Adipose tissue (tissue), 3 donors: ENCODE data around the gene OR2AG1. TPM values are rescaled to one million over a fixed set of nuclear protein-coding genes. Genes with fewer than 3 reads are reported as not detected.
"Not testable (repeated sequence)": the region's sequence is repeated elsewhere in the genome, so short reads cannot be mapped to it uniquely, and the experiment has no call there.

Source experiments
- H3K27ac ChIP-seq: one replicate; pipeline ENCODE4 v1.5.1; 2013; ENCODE audit warnings: low read depth, low read length
- WGBS, 3 donors: extraction: QIAGEN DNeasy Blood & Tissue Kit; methylation state at CpG; one replicate each; pipeline ENCODE4 v1.1.7; 2013; 5-methylcytosine and 5-hydroxymethylcytosine counted together
- polyA plus RNA-seq, 3 donors: library from polyadenylated mRNA; stranded (reverse); fragments of 200-250 nt; gene quantifications; one replicate each; pipeline ENCODE4 v1.2.3, GENCODE V29; 2013
- donor health status: healthy with polysubstance abuse.
- donor health status: Bipolar disorder and iron deficiency.
- donor health status: healthy.

OR2AG1 gene
- polyA plus RNA-seq, 3 donors, result not detected

DNA sequence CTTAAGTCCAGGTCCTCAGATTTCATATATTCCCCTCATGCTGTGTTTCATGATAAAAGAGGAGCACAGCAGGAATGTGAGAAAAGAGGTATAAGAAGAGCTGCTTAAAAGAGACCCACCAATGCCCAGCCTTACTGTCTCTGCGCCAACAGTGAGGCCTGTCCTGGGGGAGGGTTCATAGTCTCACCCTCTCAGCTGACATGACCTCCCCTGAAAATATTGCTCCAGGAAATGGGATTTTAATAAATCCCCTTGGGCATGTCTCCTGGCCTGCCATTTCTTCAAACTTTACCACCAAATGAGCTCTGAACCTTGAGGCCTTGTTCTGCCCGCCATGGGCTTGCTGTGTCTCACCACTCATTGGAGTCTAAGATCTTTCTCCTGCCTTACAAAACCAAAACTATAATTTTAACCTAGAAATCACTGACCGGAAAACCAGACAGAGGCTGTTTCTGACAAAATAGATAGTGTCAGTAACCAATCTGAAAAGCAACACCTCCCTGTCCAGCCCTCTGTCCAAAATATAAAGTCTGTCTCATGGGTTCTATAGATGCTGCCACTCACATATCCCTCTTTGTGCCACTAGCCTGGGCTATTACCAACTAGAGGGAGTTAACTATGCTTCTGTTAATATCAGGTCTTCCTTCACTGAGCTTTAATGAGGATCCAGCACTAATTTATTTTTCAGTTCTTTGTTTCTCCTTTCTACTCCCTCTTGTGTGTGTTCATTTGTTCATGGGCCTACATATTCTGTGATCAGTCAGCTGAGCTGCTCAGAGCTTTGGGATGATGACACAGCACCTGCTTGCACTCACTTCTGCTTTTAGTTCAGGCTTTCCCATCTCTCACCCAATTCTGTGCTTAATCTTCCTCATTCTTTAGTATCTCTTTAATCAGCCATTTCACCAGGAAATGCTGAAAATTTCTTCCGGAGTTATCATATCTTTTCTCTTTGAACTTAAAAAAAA lies 10.6 kb upstream of the OR2AG1 start, which contains the start of gene OR2AG2:
TSS of gene OR2AG2 (minus strand) at position 51 of the 968 bp plus-strand sequence. CDS start 3,019 bp downstream, outside the sequence.
- no peak within 1 kb of the TSS for H3K27ac ChIP-seq
- WGBS, 3 donors, result 61 to 83% (median 75%) methylated on average over 3 to 4 of the region's 4 CpGs

DNA sequence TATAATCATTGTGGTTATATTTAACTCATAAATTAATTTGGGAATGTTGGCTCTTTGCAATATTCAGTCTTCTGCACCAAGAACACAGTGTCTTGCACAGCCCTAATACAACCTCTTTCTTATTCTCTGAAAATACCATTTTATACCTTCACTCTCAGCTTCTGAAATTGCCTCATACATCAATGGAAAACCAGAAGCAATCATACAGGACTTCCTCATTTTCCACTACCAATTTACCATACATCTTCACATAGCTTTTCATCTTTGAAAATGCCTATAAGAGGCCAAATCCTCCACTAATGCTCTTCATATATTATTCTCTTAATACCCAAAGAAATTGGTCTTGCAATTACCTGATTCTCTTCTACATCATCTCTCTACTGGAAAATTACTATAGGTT lies 4.3 kb upstream of the OR2AG1 start:
- H3K27ac ChIP-seq, result no peak overlapping the region

DNA sequence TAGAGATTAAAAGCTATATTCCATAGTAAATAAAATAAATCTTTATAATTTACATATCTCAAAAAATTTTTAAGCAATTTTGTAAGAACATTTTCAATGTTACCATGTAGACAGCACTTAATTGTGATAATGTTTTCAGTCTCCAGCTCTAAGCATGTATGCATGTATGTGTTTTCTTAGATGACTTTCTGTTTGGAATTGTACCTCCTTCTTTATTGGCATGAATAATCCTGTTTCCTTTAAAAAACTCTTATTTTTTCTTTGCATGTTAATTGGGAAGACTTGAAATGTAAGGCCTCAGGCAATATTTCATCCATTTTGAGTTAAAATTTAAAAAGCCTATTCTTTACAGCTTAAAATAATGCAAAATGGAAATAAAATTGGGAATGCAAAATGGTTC lies 2.0 kb upstream of the OR2AG1 start:
- H3K27ac ChIP-seq, result no peak overlapping the region

DNA sequence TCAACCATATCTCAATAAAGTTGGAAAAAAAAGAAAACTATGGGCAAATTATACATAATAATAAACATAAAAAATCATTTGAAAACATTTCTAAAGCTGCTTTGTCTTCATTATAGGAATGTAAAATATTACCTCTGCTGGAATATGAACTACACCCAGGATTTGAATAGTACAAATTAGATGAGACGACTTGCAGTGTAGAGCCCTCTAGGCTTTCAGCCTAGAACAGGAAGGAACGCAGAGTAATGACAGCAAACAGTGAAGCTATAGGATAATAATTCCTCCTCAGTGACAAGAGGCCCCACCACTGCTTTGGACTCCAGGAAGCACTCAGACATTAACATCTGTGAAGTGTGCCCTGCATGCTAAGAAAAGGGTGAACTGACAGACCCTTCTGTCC lies 7.7 kb downstream of the OR2AG1 start:
- WGBS, 3 donors, result 56 to 61% (median 58%) methylated on average over 2 of the region's 2 CpGs
- no peak overlapping the region for H3K27ac ChIP-seq

DNA sequence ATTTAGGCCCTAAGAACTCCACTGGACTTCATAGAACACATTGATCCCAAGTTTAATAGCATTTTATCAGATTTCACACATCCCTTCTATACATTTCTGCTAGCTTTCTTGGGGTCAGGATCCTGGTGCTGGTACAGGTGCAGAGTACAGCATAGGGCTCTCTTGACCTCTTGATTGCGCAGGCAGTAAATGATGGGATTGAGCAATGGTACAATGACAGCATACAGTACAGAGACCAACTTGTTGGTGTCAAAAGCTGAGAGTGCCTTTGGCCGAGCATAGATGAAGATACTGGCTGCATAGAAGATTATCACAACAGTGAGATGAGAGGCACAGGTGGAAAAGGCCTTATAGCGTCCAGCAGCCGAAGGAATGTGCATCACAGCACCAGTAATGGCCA lies 11.8 kb downstream of the OR2AG1 start:
- 83 to 88% (median 85%) methylated on average over 4 of the region's 4 CpGs for WGBS, 3 donors
- H3K27ac ChIP-seq, result no peak overlapping the region

DNA sequence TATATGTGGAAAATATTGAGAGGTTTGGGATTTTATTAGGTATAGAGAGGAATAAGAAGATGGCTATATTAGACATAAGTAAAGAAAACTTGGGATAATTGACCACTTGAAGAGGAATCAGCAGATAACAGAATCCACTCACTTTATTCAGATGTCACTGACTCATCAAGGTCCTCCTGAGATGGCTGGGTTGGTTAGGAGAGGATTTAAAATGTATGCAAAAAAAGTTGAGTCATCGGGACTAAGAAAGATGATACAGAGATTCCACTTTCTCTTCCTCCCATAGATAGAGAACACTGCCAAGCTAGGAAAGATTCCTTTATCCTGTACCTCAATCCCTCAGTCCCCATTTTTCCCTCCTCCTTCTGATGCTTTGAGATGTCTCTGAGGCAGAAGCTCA lies 16.6 kb downstream of the OR2AG1 start, which contains the start of gene OR6A2:
TSS of gene OR6A2 (minus strand) at position 288 of the 400 bp plus-strand sequence. CDS start 3,981 bp downstream, outside the sequence.
- no peak within 1 kb of the TSS for H3K27ac ChIP-seq
- WGBS, 3 donors, result 78 to 81% (median 79%) methylated on average over 1 of the region's 1 CpG

DNA sequence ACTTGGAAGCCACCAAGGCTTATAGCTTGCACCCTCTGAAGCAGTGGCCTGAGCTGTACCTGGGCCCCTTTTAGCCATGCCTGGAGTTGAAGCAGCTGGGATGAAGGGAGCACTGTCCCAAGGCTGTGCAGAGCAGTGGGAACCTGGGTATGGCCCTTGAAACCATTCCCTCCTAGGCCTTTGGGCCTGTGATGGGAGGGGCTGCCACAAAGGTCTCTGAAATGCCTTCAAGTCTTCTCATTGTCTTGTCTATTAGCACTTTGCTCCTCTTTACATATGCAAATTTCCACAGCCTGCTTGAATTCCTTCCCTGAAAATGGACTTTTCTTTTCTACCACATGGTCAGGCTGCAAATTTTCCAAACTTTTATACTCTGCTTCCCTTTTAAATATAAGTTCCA lies 18.3 kb downstream of the OR2AG1 start:
- H3K27ac ChIP-seq, result not testable (repeated sequence)

DNA sequence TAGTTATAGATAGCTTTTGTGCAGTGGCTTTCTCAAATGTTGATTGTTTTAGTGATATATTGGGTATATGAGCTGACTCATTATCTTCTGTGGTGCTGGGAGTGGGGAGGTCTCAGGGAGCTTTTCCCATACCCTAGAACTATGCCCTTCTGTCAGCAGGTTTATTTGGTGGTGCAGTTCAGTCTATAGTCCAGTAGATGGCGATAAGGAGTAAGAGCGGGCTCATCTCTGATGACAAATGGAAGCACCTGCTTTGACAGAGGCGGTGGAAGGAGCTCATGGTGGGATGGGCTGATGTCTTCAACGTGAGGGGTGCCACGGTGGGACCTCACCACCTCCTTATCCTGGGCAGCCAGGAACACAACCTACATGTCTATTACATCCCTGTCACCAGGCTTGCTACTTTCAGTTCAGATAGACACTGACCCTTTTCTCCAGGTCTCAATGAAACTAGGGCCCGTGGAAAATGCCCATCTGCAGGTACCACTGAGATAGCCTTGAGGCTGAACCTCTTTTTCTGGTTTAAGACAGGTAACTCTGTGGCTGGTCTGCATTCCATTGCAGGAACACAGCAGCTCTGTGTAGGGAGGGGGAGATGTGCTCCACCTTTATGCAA lies 29.7 kb downstream of the OR2AG1 start:
- no peak overlapping the region for H3K27ac ChIP-seq
- 14 to 18% (median 16%) methylated on average over 6 of the region's 6 CpGs for WGBS, 3 donors

DNA sequence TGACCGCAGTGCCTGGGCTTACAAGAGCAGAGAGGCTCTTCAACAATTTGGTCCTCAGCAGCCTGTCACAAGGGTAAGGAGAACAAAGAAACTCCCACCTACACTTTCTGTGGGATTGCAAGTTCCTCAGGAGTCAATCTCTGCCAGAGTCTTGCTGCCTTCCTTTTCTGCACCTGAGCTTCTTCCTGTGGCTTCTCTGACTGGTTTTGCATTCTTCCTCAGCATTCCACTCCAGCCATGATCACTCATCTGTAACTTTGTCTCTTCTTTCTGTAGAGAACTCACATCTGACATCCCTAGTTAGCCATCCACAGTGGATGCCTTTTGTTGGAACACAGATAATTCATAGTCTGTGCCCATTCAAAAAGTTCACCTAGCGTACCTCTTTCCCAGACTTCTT lies 30.8 kb downstream of the OR2AG1 start:
- 60 to 72% (median 71%) methylated on average over 2 of the region's 2 CpGs for WGBS, 3 donors
- no peak overlapping the region for H3K27ac ChIP-seq

DNA sequence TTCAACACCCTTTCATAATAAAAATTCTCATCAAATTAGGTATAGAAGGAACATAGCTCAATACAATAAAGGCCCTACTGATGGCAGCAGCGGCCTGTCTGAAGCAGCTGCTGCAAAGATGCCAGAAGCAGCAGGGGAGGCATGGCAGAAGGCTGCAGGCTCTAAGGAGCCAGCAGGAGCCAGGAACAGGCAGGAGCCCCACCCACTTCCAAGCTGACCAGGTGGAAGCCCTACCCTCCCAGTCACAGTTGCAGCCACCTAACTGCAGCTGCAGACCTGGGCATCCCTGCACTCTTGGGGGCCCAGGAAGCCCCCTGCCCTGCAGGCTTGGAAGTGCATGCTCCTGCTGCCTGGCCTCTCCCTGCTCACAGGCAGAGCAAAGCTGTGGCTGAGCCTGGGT lies 34.9 kb downstream of the OR2AG1 start:
- 56 to 75% (median 65%) methylated on average over 1 of the region's 1 CpG for WGBS, 3 donors

DNA sequence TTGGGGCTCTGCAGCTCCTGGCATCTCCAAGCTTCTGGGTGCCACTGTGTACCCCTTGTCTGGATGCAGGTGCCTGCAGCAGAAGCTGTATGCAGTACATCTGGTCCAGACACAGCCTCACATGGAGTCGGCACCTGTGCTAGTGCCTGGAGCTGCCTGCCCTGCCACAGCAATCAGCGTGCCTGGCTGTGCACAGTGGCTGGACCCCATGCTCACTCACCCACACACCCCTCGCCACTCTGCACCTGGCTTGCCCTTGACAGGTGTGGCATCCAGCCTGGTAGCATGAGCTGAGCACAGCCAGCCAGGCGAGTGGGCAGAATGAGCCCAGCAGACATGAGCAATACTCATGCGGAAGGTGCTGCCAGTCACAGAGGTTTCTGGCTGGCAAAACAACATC lies 36.1 kb downstream of the OR2AG1 start:
- no peak overlapping the region for H3K27ac ChIP-seq
- WGBS, 3 donors, result 86 to 91% (median 90%) methylated on average over 5 of the region's 5 CpGs

More for the DNA sequence above, 34.9 kb downstream of the OR2AG1 start:
- H3K27ac ChIP-seq, result no peak overlapping the region

DNA sequence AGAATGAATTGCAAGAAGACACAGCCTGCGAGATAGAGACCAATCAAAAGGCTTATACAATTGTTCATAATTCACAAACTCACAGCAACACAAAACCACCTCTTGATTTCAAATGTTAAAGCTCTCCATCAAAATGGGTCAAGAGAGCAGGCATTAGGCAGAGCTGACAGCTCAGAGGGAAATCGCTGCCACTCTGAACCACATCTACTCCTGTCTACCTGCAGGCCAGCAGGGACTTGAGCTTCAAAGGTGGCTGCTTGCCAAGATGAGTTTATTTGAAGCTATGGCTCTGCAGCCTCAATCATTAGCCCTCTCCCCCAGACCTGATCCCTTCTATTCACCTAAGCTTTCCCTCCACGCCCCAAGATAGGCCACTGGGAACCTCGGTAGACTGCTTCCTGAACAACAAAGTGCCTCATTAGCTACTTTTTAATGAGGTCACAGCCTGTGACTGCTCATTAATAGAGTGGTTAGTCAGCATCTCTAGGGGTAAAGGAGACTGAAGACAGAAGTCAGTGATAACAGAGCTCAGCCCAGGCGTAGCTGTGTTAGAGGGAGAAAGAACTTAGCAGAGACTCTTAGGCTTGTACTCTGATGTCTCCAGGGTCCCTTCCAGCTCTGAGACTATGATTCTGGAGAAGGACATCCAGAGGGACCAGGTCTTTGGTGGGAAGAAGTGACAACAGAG lies 41.5 kb downstream of the OR2AG1 start:
- no peak overlapping the region for H3K27ac ChIP-seq
- WGBS, 3 donors, result 56 to 77% (median 74%) methylated on average over 5 of the region's 5 CpGs

DNA sequence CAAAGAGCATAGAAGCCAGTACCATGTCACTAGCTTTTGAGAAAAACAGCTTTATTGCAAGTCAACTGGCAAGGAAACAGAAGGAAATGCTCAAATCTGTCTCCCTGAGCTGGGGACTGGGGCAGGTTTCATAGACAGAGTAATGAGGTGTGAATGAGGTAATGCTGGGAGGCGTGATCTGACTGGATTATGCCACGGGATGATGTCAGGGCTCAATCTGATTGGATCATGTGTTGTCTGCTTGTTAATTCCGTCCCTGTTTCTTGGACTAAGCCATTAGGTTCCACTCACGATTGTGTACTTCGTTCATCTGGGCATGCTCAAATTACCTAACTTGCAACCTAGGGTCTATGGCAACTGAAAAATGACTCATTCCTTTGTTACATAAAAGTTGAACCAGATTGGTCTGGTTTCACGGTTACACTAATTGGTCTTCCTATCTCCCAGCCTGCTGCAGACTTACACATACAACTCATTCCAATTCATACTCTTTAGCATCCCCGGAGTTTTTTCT lies 42.5 kb downstream of the OR2AG1 start:
- WGBS, 3 donors, result 79 to 83% (median 82%) methylated on average over 7 of the region's 7 CpGs
- no peak overlapping the region for H3K27ac ChIP-seq

DNA sequence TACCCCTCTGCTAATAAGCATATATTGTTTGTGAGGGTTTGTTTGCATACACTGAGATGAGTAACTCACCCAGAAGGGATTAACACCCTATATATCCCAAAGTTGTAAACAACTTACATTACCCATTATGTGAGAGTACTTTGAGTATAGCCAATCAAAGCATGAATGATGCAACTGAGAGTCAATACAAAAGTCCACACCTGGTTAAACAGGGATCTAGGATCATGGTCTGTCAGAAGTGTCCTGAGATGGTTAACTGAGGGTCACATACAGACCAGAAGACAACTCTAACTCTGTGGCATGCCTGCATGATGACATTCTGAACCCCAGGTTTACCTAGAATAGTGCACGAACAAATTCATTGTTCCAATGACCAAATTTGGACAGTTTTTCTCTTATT lies 45.3 kb downstream of the OR2AG1 start:
- H3K27ac ChIP-seq, result no peak overlapping the region
- 73 to 94% (median 78%) methylated on average over 1 of the region's 1 CpG for WGBS, 3 donors

DNA sequence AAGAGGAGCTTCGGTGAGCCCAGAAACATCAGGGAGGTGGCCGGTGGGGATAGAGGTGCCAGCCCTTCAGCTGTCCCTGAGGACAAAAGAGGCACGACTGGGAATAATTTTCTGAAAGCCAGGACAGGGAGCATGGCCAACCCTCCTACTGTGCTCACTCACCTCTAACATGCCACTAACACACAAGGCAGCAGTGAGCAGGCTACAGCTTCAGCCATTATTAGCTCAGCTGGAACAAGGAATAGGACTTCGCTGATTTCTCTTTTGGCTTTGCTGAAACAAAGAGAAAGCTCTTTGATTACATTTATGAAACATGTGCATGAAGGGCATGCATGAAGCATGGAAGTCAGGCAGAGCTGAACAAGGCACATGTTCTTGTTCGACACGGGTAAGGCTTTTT lies 50.5 kb downstream of the OR2AG1 start:
- WGBS, 3 donors, result 77 to 81% (median 77%) methylated on average over 6 of the region's 6 CpGs
- no peak overlapping the region for H3K27ac ChIP-seq

DNA sequence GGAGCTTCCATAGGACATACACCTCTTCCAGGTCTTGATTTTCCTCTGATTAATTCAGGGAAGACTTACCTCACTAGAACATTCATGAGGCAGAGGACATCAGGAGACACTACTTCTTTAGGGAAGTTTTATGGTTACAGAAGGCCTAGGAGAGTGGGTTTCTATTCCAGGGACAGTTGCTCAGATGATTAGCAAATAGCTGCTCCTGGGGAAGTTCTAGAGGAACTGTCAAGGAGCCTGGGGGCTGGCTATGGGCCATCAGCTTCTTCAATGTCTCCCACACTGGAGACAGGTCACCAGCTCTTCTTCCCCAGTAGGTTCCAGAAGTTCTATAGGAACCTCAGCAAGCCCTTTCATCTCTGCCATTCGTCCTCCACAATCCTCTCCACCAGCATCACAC lies 51.2 kb downstream of the OR2AG1 start:
- H3K27ac ChIP-seq, result no peak overlapping the region
- WGBS, 3 donors, result 63 to 81% (median 63%) methylated on average over 1 of the region's 1 CpG
